Brain microvascular endothelial cell (primary cell): ENCODE measurements around the gene IQSEC2.
A peak's percentile ranks its signal among the peaks of the same experiment; 100 is the strongest.

ENCODE experiments used
- DNase-seq: peaks from one replicate; pipeline ENCODE4 v3.0.0-alpha.2; 2020
- H3K27ac ChIP-seq: fragments of 250-450 bp; sonication (Bioruptor Pico); 2 replicates; pipeline ENCODE4 v1.5.1; 2020; ENCODE audit warnings: mild to moderate bottlenecking, moderate library complexity
- H3K27me3 ChIP-seq: fragments of 250-450 bp; sonication (Bioruptor Pico); replicated peaks from 2 replicates; pipeline ENCODE4 v1.5.1; 2020; ENCODE audit warnings: mild to moderate bottlenecking
- H3K36me3 ChIP-seq: fragments of 250-450 bp; sonication (Bioruptor Pico); replicated peaks from 2 replicates; pipeline ENCODE4 v1.5.1; 2020; ENCODE audit warnings: mild to moderate bottlenecking
- H3K4me3 ChIP-seq: 2 replicates; pipeline ENCODE4 v1.5.1; 2011; ENCODE audit warnings: low read depth, mild to moderate bottlenecking, control low read depth, low read length, moderate library complexity
- in situ Hi-C: cut with HindIII; loops from 2 replicates; pipeline ENCODE4 v1.10.0; 2017; ENCODE audit warnings: low sequenced_read_pairs, low pct_ligation_motif_present
- TF ChIP-seq, protein P1 (sequence below): IDR thresholded peaks from 2 replicates; pipeline ENCODE4 v1.5.1; 2011; ENCODE audit warnings: low read depth, mild to moderate bottlenecking, moderate library complexity, low read length, control low read depth, inconsistent platforms; ENCODE audit errors: missing control alignments

The IQSEC2 gene

DNA sequence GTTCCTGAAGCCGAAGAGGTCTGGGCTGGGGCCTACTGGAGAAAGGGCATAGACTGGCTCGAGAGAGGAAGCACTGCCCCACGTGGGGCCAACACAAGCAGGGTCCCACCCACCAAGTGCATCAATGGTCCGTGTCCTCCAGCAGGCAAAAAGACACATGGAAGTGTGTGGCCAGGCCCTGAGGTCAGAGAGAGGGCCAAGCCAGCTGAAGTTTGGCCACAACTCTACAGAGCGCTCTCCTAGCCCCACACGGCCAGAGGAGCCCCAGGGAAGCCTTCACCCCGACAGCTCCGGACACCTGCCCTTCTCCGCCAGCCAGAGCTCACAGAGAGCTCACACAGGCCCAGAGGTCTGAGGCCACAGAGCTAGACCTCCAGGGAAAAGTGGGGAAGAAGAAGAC, 47.8 kb downstream of the IQSEC2 start:
- Histone ChIP-seq H3K36me3 (no peaks in the 10 kb centered on the region), H3K27ac (no peak overlapping the region), H3K4me3 (no peak overlapping the region), H3K27me3 (peaks cover 4% of the 10 kb centered on the region)
- in situ Hi-C loops: no loop called here
- no peak for DNase-seq
- TF ChIP-seq, protein P1, sequence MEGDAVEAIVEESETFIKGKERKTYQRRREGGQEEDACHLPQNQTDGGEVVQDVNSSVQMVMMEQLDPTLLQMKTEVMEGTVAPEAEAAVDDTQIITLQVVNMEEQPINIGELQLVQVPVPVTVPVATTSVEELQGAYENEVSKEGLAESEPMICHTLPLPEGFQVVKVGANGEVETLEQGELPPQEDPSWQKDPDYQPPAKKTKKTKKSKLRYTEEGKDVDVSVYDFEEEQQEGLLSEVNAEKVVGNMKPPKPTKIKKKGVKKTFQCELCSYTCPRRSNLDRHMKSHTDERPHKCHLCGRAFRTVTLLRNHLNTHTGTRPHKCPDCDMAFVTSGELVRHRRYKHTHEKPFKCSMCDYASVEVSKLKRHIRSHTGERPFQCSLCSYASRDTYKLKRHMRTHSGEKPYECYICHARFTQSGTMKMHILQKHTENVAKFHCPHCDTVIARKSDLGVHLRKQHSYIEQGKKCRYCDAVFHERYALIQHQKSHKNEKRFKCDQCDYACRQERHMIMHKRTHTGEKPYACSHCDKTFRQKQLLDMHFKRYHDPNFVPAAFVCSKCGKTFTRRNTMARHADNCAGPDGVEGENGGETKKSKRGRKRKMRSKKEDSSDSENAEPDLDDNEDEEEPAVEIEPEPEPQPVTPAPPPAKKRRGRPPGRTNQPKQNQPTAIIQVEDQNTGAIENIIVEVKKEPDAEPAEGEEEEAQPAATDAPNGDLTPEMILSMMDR: no peak

DNA sequence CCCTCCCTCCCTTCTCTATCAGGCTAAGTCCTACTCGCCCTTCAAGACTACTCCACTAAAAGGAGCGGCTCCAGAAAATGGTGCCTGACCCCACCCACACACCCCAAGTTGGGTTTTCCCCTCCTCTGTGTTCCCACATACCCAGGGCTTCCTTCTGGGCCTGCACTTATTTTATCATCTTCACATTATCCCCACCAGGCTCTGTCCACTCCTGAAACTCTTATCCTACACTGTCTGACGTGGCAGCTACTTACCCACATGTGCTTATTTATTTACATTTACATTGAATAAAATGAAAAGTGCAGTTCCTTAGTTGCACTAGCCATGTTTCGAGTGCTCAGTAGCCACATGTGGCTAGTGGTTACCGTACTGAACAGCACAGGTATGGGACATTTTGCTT, 51.3 kb downstream of the IQSEC2 start:
- H3K27me3 ChIP-seq: peaks cover 4% of the 10 kb centered on the region
- TF ChIP-seq, protein P1: no peak
- no peak overlapping the region for H3K27ac ChIP-seq
- in situ Hi-C loops: no loop called here
- H3K4me3 ChIP-seq: no peak overlapping the region
- no peak for DNase-seq
- no peaks in the 10 kb centered on the region for H3K36me3 ChIP-seq

DNA sequence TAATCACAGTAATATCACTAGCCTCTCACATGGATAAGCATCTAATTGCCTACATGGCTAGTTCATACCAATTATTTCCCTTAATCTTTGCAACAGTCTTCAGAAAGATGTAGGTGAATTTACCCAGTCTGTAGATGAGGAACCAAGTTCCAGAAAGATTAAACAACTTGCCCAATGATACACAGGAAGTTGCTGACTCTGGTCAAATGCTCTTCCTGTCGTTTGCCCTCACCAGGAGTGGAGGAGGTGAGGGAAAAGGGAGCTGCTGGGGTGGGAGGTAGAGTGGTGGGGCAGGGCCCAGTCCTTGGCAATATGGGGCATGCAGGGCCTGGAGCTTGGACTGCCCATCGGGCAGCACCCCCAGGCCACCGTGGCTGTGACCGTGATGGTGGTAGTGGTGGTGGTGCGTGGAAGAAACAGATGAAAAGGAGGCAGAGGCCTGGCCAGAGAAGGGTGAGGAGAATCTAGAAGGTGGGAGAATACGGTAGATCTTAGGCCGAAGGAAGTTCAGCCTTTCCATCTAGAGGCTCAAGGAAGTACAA, 54.1 kb downstream of the IQSEC2 start:
- no peak overlapping the region for H3K27ac ChIP-seq
- no peaks in the 10 kb centered on the region for H3K36me3 ChIP-seq
- DNase-seq: no peak
- H3K4me3 ChIP-seq: no peak overlapping the region
- H3K27me3 ChIP-seq: peaks cover 4% of the 10 kb centered on the region
- in situ Hi-C loops: no loop called here
- TF ChIP-seq, protein P1: no peak

DNA sequence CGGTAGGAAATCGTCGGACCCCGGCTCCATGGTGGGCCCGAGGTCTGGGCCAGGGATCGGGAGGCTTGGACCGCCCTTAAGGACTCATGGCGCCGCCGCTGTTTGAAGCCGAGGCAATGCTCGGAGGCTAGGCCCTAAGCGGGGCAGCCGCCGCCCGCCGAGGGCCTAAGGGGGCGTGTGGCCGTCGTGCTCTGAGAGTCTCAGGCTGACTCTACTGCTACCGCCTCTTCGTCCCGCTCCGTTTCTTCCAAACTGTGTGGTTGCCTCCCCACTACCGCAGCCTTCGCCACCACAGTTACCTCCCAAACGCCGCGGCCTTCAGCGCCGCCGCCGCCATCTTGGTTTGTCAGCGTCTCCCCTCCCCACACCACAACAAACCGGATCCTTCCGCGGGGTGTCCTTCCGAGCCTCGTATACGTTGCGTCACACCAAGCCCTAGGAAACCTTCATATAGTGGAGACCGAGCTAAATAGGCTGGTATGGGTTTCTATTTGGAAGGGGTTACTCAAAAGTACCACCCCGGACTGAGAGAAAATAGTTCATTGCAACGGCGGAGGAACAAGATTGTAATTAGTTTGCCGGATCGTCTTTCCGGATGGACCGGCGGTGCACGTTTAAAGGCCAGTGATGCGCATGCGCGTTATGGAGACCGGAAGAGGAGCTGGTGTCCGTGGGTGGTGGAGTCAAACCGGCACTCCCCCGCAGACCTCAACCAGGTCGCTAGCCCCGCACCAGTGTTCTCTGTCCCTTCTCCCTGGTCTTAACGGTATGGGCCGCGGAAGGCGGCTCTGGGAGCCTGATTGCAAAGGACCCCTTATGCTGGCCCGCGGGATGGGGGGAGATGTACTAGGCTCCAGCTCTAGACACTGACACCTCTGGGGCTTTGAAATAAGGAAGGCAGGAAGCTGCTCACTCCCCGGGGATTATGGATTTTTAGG, 56.3 kb downstream of the IQSEC2 start, which contains the start of gene KDM5C:
TSS of gene KDM5C (minus strand) at position 348 of the 938 bp plus-strand sequence. CDS start at position 30, 318 bp downstream.
- DNase-seq: peak; percentile 91
- peak within 1 kb of the TSS; percentile 100 for H3K27ac ChIP-seq
- in situ Hi-C loops: no loop called here
- peak within 1 kb of the TSS; percentile 94 for H3K4me3 ChIP-seq
- H3K36me3 ChIP-seq: peaks cover 10% of the 10 kb centered on the region
- no peaks in the 10 kb centered on the region for H3K27me3 ChIP-seq
- TF ChIP-seq, protein P1: no peak

DNA sequence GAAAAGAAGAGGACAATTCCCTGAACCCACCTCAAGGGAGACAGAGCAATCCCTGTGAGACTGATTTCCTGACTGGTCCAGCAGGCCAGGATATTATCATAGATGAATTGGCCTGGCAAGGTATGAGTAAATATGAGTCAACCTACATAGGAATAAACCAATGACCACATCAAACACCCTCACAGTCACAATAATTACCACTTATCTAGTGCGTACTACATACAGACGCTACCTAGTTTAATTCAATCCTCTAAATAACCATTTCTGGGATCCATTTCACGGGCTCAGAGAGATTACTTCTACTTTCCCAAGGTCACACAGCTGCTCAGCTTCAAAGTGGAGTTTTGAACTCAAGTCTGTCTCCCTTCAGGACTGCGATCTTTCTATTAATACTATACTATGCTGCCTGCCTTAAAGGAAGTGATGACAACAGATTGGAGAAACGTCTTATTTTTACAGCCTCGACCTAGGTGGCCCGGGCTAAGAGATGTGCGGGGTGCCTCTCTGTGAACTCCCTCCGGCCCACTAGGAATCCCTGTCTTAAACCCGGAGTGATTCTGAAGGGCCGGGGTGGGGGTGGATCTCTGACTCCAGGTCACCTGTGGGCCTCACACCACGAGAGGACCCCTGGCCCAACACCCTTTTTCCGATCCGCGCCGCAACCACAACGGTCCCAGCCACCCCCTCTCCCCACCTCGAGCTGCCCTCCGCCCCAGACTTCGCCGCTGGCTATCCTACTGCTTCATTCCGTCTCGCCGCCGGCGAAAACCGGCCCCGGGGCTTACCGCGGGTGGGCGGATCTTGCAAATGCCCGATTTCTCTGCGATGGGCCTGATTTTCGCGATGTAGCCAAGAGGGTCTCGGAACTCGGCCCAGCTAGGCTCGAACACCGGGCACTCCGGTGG, 57.2 kb downstream of the IQSEC2 start:
- DNase-seq: peak; percentile 33
- H3K27ac ChIP-seq: peak overlapping the region; percentile 100

More for the DNA sequence above, 57.2 kb downstream of the IQSEC2 start:
- in situ Hi-C loops: no loop called here
- Histone ChIP-seq H3K36me3 (peaks cover 19% of the 10 kb centered on the region), H3K4me3 (peak overlapping the region; percentile 94), H3K27me3 (no peaks in the 10 kb centered on the region)
- TF ChIP-seq, protein P1: no peak
